GM18870 (cell line): ENCODE results near the gene GALNT17.
"Not testable (repeated sequence)": the region's sequence is repeated elsewhere in the genome, so short reads cannot be mapped to it uniquely, and the experiment has no call there.

ENCODE experiments used
- ATAC-seq: cut with Tn5 transposase; IDR thresholded peaks from one replicate; pipeline ENCODE4 v1.9.1; 2021; ENCODE audit warnings: moderate library complexity; ENCODE audit not compliant: unreplicated experiment

Gene GALNT17

DNA sequence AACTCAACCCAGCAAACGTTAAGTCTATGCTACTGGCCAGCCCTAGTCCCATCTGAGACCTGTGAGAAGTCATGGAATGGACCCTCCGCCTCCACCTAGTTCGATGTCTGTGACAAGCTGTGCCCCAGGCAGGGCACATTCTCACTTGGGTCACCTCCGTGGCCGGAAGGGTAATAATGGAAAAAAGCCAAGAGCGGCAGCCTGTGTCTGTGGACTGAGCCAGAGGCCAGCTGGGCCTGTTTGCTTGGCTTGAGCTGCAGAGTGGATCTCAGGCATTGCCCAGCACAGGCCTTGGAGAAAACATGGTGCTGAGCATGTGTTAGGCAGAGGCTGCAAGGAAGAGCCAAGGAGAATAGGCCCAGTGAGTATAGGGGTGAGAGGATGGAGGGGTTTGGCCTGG is 97.8 kb downstream of the GALNT17 start:
- no peak for ATAC-seq

DNA sequence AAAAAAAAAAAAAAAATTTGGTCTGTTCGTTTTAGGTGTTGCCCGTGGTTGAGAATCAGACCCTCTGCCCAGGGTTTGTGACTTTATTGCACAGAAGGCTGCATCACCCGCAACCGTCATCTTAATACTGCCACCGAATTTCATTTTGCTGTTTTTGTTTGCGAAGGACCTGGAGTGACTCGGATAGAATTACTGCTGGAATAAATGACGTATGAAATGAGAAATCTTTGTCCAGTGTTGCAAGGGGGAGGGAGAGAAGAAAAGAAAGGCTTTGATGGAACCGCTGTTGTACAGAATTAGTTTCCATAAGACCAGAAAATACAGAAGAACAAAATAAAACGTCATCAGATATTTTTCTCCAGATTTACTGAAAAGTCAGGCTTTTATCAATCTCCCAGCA is 103.3 kb downstream of the GALNT17 start:
- no peak for ATAC-seq

DNA sequence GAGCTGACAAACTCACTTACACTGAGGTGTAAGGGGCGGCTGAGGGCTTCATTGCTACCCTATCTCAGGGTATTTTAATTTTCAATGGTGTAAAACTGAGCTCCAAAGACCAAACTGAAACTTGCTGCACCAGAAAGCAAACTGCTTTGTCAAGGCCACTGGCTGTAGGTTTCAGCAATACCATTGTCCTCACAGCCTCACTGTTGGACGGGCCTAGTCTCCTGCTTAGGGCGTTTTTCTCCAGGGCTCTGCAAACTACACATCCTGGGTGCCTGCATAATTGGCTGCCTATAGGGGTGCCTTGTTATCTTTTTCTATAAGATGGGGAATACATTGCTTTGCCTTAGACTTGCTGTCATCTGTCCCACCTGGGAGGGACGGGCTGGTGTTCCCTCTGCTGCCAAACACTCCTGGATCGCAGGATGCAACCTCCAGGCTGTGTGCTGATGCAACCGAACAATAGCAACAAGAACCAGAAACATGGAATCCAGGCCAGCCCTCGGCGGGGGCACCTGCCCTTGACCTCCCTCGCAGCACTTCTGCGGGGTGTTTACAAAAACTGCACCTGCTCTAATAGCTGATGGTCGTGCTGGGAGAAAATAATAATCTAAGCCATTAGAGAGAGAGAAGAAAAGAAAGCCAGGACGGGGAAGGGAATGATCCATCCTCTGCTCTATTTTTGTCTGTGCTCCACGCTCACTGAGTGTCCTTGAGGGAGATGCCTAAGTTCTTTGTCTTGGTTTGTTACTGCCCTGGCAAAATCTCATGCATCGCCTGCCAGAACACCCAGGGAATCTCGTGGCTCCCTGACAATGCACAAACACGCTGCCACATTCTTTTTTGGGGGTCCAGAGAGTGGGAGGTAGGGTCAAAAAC is 104.5 kb downstream of the GALNT17 start:
- no peak for ATAC-seq

DNA sequence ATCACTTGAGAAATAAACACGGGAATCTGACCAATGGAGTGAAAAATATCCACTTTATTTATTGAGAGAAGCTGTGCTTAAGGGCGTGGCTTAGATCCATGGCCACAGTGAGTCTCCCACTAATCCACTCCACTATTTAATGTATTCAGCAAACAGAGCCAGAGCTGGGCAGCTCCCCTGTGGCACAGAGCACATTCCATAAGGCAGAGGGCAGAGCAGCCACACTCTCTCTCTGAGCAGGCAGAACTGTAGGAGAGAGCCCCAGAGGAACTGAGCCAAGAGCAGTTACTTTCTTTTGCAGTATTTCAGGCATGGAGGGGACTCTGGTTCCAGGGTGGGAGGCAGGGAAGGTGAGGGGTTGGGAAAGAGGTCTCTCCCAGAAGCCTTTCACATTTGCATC is 106.0 kb downstream of the GALNT17 start:
- ATAC-seq, result no peak

DNA sequence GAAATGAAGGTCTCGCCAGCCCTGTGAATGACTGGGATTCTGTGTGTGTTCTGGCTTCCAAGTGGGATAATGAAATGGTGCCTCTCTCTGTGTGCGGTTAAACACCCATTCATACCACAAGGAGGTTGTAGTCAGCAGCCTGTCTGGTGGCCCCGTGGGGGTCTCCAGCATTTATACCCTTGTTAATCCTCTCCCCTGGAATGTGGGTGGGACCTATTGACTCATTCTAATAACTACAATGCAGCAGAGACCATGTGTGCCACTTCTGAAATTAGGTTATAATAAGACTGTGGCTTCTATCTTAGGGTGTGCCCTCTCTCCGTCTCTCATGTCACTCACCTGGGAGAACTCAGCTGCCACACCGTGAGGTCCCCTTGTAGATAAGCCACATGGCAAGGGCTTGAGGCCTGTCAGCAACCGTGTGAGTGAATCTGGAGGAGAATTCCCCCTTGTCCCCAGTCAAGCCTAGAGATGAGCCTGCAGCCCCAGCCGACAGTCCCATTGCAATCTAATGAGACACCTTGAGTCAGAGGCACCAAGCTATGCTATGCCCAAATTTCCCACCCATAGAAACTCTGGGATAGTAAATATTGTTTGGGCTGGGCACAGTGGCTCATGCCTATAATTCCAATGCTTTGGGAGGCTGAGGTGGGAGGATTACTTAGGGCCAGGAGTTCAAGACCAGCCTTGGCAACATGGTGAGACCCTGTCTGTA is 106.8 kb downstream of the GALNT17 start:
- ATAC-seq, result no peak

DNA sequence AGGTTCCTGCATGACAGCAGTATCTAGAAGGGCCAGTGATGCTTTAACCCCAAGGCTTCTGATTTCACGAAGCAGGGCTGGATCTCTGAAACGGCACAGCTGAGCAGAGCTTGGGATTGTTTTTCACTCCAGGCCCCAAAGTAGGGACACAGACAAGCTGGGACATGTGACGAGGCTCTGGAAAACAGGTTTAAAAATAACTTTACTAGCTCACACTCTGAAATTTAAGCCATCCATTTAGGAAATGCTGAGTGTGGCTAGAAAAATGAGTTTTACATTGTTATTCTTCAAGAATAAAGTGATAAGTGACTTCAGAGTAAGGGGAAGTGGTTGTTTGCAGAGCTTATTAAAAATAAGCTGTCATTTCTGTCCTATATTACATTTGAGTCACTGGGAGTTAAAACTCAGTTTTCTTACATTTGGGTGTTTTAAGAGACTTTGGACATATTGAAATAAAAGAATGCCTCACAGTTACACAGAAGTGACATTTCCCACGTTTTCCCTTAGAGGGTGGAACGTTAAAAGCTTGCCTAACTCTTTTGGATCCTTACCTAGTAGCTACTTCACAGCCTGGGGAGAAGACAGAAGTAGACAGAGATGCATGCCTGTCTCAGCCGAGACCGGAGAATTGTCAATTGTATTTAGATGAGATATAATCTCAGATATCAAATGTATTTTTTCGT is 107.8 kb downstream of the GALNT17 start:
- no peak for ATAC-seq

DNA sequence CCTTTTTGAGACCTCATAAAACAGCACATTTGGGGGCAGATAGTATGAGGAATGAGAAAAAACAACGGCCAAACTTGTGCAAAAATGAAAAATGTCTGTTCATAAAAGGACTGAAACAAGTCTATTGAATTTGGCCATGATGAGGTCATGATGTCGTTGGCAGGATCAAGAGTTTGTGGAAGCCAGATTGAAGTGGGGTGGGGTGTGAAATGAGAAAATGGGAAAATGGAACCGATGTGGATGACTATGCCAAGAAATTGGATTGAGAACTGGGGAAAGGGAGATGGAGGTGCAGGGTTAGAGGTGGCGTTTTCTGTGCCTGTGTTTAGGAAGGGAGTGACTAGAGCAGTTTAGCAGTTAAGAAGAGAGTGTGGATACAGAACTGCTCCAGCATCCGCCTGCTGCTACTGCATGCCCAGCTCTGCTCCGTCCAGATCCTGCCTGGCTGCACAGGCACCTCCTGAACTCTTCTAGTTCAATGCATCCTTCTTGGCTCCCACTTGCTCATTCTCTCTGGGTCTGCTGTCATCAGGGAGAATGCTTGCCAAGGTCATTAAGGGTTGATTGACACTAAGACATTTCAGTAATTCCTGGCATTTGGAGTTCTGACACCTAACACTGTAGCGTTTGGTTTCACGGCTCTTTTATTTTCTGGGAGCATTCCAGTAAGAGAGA is 111.9 kb downstream of the GALNT17 start:
- ATAC-seq, result no peak

DNA sequence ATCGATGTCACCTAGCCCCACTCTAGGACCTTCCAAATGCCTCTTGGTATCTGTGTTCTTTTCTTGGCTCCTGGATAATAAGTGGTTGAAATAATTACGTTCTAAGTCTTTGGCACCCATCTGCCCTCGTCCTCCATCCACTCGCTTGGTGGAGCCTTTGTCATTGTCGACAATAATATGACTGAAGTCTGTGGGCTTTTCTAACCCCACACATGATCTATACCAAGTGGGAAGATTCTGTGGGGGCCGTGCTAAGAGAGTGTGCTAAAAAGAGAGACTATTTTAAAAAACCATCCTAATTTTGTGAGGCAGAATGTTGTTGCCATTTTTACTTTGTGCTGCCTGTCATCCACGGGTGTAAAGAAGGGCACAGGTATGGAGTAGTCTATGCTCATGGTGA is 113.1 kb downstream of the GALNT17 start:
- ATAC-seq, result no peak

DNA sequence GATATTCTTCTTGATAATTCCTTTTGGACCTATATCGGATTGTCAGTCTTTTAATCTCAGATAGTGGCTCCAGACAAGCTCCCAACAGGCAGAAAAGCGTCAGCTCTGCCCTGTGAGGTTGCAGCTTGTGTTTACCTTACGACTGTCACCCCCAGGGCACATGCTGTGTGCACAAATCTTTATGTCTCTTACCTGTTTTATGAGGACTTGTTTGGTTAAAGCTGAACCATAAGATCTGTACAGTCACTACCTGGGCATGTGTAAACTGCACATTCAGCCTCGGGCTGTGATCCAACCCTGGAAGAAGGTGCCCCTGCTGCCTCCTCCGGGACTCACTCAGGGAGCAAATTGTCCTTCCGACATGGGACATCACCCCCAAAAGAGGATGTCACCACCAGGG is 119.8 kb downstream of the GALNT17 start:
- no peak for ATAC-seq

DNA sequence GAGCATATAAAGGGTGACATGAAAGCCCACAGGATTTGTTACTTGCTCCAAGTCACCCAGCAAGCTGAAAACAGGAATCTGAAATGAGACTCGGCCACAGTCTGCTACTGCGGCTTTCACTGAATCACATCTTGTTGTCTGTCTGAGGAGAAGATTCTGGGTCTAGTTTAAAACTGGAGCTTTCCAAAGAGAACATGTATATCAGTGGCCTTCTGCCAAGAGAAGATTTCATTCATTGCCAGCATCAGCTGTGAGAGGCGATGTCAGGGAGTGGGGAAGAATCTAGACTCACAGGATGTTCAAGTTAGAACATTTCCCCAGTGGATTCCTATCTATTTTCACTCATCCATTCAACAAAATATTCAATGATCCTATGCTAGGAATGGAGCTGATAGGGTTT is 122.8 kb downstream of the GALNT17 start:
- ATAC-seq, result no peak

DNA sequence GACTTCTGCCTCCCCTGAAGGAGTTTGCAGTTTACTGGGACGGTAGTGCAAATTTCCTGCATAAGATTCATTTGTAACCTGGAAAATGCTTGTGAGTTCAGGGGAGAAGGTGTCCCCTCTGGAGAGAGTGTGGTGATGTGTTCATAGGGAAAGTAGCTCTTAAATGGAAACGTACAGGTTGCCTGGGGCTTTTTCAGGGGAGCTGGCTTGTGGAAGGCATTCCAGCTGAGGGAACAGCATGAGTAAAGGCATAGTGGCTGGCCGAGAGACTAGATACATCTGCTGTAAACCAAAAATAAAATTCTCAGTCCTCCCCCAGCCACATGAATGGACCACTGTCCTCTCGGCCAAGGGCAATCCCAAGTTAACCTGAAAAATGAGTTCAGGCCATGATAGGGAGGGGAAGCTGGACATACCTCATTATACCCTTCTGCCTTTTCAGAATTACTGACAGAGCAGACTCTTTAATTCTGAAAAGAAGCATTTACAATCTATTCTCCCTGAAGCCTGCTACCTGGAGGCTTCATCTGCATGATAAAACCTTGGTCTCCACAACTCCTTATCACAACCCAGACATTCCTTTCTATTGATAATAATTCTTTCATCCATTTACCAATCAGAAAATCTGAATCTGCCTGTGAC is 123.7 kb downstream of the GALNT17 start:
- ATAC-seq, result no peak

DNA sequence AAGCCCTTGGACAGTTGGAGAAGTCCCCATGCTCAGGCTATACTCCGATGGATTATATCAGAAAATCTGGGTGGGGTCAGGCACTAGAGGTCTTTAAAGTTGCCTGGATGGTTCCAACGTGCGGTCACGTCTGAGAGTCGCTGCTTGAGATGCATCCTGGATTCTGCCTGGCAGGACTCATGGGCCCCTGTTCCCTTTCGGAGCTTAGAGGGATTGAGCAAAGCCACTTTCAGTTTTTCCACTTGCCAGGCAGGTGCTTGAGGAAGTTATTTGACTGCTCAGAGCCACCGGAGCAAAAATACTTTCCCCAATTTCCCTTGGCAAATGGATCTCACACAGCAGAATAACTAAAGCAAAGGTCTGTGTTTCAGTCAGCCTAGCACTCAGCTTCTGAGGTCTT is 129.1 kb downstream of the GALNT17 start:
- ATAC-seq, result no peak

DNA sequence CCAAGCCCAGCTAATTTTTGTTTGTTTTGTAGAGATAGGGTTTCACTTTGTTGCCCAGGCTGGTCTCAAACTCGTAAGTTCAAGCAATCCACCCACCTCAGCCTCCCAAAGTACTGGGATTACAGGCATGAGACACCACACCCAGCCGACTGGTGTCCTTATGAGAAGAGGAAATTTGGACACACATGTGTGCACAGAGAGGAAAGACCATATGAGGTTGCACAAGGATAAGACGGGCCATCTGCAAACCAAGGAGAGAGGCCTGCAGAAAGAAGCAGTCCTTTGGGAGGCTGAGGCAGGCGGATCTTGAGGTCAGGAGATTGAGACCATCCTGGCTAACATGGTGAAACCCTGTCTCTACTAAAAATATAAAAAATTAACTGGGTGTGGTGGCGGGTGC is 130.9 kb downstream of the GALNT17 start:
- not testable (repeated sequence) for ATAC-seq

DNA sequence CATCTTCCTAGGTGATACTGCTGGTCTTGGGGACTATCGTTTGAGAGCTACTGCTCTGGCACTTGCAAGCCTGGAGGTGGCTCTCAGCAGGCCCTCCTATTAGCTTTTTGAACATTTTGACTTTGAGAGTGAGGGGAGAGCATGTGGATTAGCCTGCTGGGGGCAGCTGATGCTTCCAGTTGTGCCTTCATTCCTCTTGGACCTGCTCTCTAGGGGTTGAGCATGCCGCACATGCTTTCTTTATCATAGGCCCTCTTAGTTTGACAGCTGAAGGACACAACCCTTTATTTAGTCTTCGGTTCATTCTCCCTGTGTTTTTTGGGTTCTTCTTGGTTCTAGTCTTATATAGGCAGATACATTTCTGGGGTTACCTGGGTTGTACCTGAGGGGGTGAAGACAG is 132.1 kb downstream of the GALNT17 start:
- no peak for ATAC-seq

DNA sequence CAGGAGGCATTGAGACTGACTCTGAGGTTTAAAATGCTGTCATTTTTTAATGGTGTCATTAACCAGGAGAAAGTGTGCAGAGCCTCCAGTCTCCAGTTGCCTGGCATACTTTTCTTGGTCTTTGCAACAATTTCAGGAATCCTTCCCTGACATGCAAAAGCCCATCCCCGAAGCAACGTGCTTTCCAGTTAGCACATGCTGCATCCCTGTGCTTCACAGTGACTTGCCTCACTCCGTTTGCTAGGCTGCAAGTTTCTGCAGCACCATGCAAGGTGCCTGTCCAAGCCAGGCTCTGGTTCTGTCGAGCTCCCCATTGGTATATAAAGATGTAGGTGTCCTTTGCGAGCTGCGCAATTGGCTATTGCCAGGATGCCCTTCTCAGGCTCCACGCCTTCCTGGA is 135.0 kb downstream of the GALNT17 start:
- ATAC-seq, result no peak

DNA sequence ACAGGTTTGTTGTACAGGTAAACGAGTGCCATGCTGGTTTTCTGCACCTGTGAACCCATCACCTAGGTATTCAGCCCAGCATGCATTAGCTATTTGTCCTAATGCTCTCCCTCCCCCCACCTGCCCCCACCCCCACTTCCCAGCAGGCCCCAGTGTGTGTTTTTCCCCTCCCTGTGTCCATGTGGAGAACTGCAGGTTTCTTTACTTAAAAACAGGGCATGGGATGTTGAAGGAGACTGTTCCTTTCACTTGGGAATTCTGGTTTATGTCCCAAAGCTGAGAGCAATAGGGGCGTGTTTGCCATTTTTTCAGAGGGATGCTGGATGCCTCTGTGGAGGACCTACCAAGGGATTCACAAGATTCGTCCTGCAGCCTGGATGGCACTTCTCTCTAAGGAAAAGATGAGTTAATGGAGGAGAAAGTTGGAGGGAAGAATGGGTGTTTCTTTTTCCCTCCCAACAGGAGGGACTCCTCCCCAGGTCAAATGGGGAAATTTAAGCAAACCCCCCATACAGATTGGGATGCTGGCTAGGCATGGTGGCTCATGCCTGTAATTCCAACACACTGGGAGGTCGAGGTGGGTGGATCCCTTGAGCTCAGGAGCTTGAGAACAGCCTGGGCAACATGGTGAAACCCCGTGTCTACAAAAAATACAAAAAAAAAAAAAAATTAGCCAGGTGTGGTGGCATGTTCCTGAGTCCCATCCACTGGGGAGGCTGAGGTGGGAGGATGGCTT is 136.0 kb downstream of the GALNT17 start:
- ATAC-seq, result no peak

DNA sequence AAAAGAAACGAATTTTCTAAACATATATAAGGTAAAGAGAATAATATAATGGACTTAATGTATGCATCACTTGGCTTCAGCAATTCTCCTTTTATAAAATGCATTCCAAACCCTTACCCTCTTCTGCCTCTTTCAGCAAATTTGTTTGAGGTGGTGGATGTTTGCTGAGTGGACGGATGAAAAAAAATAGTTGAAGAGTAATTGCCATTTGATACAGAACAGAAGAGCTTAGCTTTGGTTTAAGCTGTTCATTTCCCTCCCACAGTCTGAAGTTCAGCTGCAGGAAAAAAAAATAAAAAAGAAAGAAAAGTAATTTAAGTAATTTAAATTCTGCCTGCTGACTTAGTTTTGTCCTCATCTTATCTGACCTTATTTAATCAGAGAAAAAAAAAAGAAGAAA is 138.6 kb downstream of the GALNT17 start:
- no peak for ATAC-seq

DNA sequence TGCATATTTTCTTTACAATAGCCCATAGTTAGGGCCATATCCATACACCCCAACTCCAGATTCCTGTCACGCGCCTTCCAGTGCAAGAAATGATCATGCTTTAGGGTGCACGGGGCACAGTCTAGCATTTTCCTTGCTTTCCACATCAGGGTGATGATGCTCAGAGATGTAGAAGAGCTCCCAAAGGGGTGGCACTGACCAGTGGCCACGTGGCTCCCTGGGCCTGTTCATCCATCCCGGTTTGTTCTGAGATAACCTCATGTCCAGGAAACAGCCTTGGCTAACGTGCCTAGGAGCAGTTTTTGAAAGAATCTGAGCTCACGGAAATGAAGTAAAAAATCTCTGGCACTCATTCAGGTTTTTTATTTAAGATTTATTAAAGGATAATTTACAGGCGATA is 139.3 kb downstream of the GALNT17 start:
- no peak for ATAC-seq

DNA sequence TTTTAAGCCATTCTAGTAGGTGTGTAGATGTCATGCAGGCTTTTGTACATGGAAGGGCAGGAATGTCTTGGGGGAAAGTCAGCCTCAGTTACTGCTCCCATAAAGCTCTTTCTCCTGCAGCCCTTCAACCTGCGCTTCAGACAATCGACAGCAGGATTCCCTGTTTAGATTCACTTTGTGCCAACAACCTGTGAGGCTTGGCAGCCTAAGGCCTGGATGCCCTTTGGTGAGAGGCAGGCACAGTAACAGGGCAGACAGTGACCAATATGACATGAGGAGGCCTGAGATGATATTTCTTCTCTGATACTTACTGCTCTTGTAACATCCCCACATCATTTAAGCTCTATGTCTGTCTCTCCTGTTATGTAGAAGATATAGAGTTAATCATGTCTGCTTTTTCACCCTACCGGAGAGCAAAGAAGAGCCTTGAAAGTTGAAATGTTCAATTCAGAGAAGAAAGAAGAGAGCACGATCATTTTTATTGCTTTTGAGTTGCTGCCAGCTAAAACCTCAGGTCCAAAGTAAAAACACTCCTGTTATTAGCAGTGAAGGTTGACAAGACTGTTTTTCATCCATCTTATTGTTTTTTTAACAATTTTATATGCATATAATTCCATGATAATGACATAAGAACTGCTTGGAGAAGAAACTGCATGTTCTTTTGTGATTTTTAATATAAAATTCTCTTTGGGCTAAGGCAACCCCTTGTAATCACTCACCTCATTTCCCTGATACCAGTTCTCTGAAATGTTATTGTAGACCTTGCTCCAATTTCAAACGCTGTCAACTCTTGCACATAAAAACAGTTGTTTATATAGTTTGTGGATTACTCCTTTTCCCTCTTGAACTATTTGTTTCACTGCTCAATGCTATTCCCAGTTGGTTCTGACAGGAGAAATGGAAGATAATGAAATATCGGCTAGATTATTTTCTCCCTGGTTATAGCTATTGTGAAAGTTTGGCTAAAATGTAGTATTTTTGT is 140.9 kb downstream of the GALNT17 start:
- no peak for ATAC-seq
